Ishikawa (cell line): ENCODE results near the gene MBNL1.

ENCODE experiments used
- CEBPB ChIP-seq: IDR thresholded peaks from 2 replicates; pipeline ENCODE4 v1.6.1; 2012
- CREB1 ChIP-seq: IDR thresholded peaks from 2 replicates; pipeline ENCODE4 v1.6.1; 2012; ENCODE audit warnings: low read depth
- EGR1 ChIP-seq: IDR thresholded peaks from 2 replicates; pipeline ENCODE4 v1.6.1; 2012
- EP300 ChIP-seq: IDR thresholded peaks from 2 replicates; pipeline ENCODE4 v1.6.1; 2012; ENCODE audit warnings: borderline replicate concordance
- FOXM1 ChIP-seq: IDR thresholded peaks from 2 replicates; pipeline ENCODE4 v1.6.1; 2012; ENCODE audit warnings: low read depth, borderline replicate concordance
- MAX ChIP-seq: IDR thresholded peaks from 2 replicates; pipeline ENCODE4 v1.6.1; 2012
- NFIC ChIP-seq: IDR thresholded peaks from 2 replicates; pipeline ENCODE4 v1.6.1; 2012
- RAD21 ChIP-seq: IDR thresholded peaks from 2 replicates; pipeline ENCODE4 v1.6.1; 2012; ENCODE audit warnings: low read depth
- REST ChIP-seq: IDR thresholded peaks from 2 replicates; pipeline ENCODE4 v1.6.1; 2012; ENCODE audit warnings: low read depth, mild to moderate bottlenecking
- TAF1 ChIP-seq: IDR thresholded peaks from 2 replicates; pipeline ENCODE4 v1.6.1; 2012; ENCODE audit warnings: low read depth, mild to moderate bottlenecking
- TCF12 ChIP-seq: IDR thresholded peaks from 2 replicates; pipeline ENCODE4 v1.6.1; 2012; ENCODE audit warnings: low read depth
- TEAD4 ChIP-seq: IDR thresholded peaks from 2 replicates; pipeline ENCODE4 v1.6.1; 2012
- USF1 ChIP-seq: IDR thresholded peaks from 2 replicates; pipeline ENCODE4 v1.6.1; 2012
- YY1 ChIP-seq: IDR thresholded peaks from 2 replicates; pipeline ENCODE4 v1.6.1; 2012; ENCODE audit warnings: low read depth
- ZBTB7A ChIP-seq: IDR thresholded peaks from 2 replicates; pipeline ENCODE4 v1.6.1; 2012; ENCODE audit warnings: low read depth

MBNL1 gene

GRCh38 chr3:152277198-152277597 lies 8.5 kb downstream of the MBNL1 start:
- no peak for TF ChIP-seq EP300
- no peak for TF ChIP-seq ZBTB7A
- TF ChIP-seq TEAD4: no peak
- TF ChIP-seq EGR1: no peak
- no peak for TF ChIP-seq TAF1
- no peak for TF ChIP-seq TCF12
- no peak for TF ChIP-seq NFIC
- no peak for TF ChIP-seq USF1
- TF ChIP-seq YY1: no peak
- no peak for TF ChIP-seq RAD21
- TF ChIP-seq FOXM1: no peak
- TF ChIP-seq CREB1: no peak
- TF ChIP-seq MAX: no peak
- no peak for TF ChIP-seq CEBPB
- no peak for TF ChIP-seq REST

GRCh38 chr3:152278756-152279427 lies 10.2 kb downstream of the MBNL1 start:
- TF ChIP-seq EP300 (no peak), TCF12 (no peak), CEBPB (no peak)

- TF ChIP-seq TCF12 (no peak), EP300 (no peak)
These were observed 10.8 kb downstream of the MBNL1 start for GRCh38 chr3:152279479-152279878.

- TF ChIP-seq EP300 (no peak), TAF1 (no peak)
These were observed 11.8 kb downstream of the MBNL1 start for GRCh38 chr3:152280539-152280938.

- no peak for TF ChIP-seq ZBTB7A
- no peak for TF ChIP-seq TEAD4
- no peak for TF ChIP-seq FOXM1
- no peak for TF ChIP-seq TCF12
- no peak for TF ChIP-seq EGR1
These were observed 12.5 kb downstream of the MBNL1 start for GRCh38 chr3:152281133-152281713.

GRCh38 chr3:152282813-152283212 lies 14.1 kb downstream of the MBNL1 start:
- TF ChIP-seq CEBPB (no peak), NFIC (no peak), YY1 (no peak), FOXM1 (no peak), USF1 (no peak), TAF1 (no peak), EGR1 (no peak), EP300 (no peak), RAD21 (no peak), TCF12 (no peak), TEAD4 (no peak), CREB1 (no peak), MAX (no peak), REST (no peak), ZBTB7A (no peak)
